PC-9 (cell line): Measurements from ENCODE around the gene KIF6. TPM values are rescaled to one million over a fixed set of nuclear protein-coding genes. Genes with fewer than 3 reads are reported as not detected.

Source experiments
- BruUV-seq: library from RNA; stranded (reverse); fragments of 400-500 nt; replicated peaks from 2 replicates; lab custom pipeline; 2021; lab: Mats Ljungman, UMichigan
- CTCF ChIA-PET: fragments of 300-600 bp; sonication (Branson Sonifier 250); formaldehyde crosslinking; loops from one replicate; lab custom pipeline; 2022; ENCODE audit warnings: antibody characterized with exemption; lab: Charles Lee
- POLR2A ChIA-PET: fragments of 300-600 bp; sonication (Branson Sonifier 250); formaldehyde crosslinking; loops from one replicate; lab custom pipeline; 2022; ENCODE audit warnings: antibody characterized with exemption; ENCODE audit not compliant: unreplicated experiment; lab: Charles Lee
- DNase-seq, 2 experiments: peaks; one replicate each; pipeline versions ENCODE4 v3.0.0 to v3.0.0-alpha.2; 2015 to 2022; ENCODE audit warnings: mixed read lengths in 1 of 2
- H2AFZ ChIP-seq: fragments of 200-600 bp; sonication (generic); 2 replicates; pipeline ENCODE4 v1.8.1; 2017; ENCODE audit warnings: antibody characterized with exemption
- H3F3A ChIP-seq: fragments of 200-600 bp; sonication (generic); 2 replicates; pipeline ENCODE4 v1.8.1; 2017; ENCODE audit warnings: antibody characterized with exemption, mild to moderate bottlenecking, low read depth; ENCODE audit not compliant: insufficient read depth
- H3K27ac ChIP-seq: fragments of 200-600 bp; sonication (generic); 2 replicates; pipeline ENCODE4 v1.6.1; 2016; ENCODE audit warnings: mixed run types
- H3K27me3 ChIP-seq: fragments of 200-600 bp; sonication (generic); 2 replicates; pipeline ENCODE4 v1.6.1; 2016; ENCODE audit warnings: low read depth, mixed run types; ENCODE audit not compliant: insufficient read depth
- H3K36me3 ChIP-seq: fragments of 200-600 bp; sonication (generic); 2 replicates; pipeline ENCODE4 v1.6.1; 2016; ENCODE audit warnings: low read depth, mixed run types
- H3K4me1 ChIP-seq: fragments of 200-600 bp; sonication (generic); replicated peaks from 2 replicates; pipeline ENCODE4 v1.6.1; 2016; ENCODE audit warnings: mixed run types; ENCODE audit not compliant: insufficient read depth
- H3K4me2 ChIP-seq: fragments of 200-600 bp; sonication (generic); 2 replicates; pipeline ENCODE4 v1.6.1; 2017; ENCODE audit warnings: mixed run types
- H3K4me3 ChIP-seq: fragments of 200-600 bp; sonication (generic); 2 replicates; pipeline ENCODE4 v1.6.1; 2016; ENCODE audit warnings: mixed run types
- H3K79me2 ChIP-seq: fragments of 200-600 bp; sonication (generic); 2 replicates; pipeline ENCODE4 v1.6.1; 2017; ENCODE audit warnings: low read depth, mixed run types
- H3K9me2 ChIP-seq: fragments of 200-600 bp; sonication (generic); 2 replicates; pipeline ENCODE4 v1.8.1; 2017; ENCODE audit warnings: mild to moderate bottlenecking; ENCODE audit not compliant: insufficient read depth
- H3K9me3 ChIP-seq: fragments of 200-600 bp; sonication (generic); 2 replicates; pipeline ENCODE4 v1.8.1; 2016; ENCODE audit warnings: low read depth; ENCODE audit not compliant: insufficient read depth
- H4K20me1 ChIP-seq: fragments of 200-600 bp; sonication (generic); 2 replicates; pipeline ENCODE4 v1.8.1; 2017; ENCODE audit not compliant: insufficient read depth
- EZH2 ChIP-seq: fragments of 200-600 bp; sonication (generic); IDR thresholded peaks from 2 replicates; pipeline ENCODE4 v1.8.0; 2017; ENCODE audit warnings: antibody characterized with exemption, low read depth
- intact Hi-C: fragments of 100-400 bp; cut with micrococcal nuclease; formaldehyde crosslinking; loops from one replicate; pipeline ENCODE4 v1.10.0; 2022; ENCODE audit not compliant: unreplicated experiment
- total RNA-seq: library from RNA; stranded (reverse); gene quantifications from 2 replicates; pipeline ENCODE4 v1.2.3, GENCODE V29; 2021
- TF ChIP-seq, protein P1 (sequence below): fragments of 200-600 bp; sonication (generic); conservative IDR thresholded peaks from 2 replicates; pipeline ENCODE4 v1.6.1; 2017; ENCODE audit warnings: mixed run types, antibody characterized with exemption, mild to moderate bottlenecking, moderate library complexity

The KIF6 gene
- total RNA-seq, 1 experiment from 2014 or later = not detected

DNA sequence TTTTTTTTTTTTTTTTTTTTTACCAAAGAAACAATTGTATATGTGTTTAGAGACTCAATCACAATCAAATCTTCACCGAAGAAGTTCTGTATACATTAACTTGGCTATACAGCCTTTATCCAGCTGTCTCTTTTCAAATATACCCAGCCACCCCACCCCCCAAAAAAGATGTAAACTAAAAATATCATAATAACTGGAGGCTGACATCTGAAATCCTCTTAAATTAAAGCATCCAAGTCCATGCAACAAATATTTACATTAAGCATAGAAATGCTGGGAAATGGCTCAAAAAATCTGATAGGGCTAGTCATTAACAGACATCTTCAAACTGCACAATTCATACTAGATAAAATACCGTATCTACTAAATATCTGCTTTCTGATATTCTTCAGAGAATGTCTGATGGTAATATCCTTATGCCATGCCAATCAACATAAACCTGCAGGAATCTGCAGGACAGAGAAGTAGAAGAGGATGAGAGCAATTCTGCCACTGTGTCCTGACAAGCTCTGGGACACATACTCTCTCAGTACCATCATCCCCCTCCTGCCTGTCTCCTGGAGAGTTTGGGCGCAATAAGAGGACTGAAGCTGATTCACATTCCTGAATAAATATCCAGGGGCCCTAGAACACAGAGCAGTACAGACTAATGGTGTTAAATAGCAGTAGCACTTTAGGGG, 152.4 kb downstream of the KIF6 start:
- Histone ChIP-seq H3F3A (no peaks in the 10 kb centered on the region), H3K4me2 (no peak overlapping the region), H3K9me3 (no peaks in the 10 kb centered on the region), H4K20me1 (no peaks in the 10 kb centered on the region), H3K4me1 (no peaks in the 10 kb centered on the region), H3K36me3 (no peaks in the 10 kb centered on the region), H3K9me2 (no peaks in the 10 kb centered on the region), H2AFZ (no peak overlapping the region), H3K27ac (no peak overlapping the region), H3K27me3 (peaks cover 33% of the 10 kb centered on the region), H3K79me2 (no peaks in the 10 kb centered on the region), H3K4me3 (no peak overlapping the region)
- BruUV-seq = no TSS peak
- DNase-seq = no peak
- intact Hi-C loops = no loop called here
- ChIA-PET CTCF (no interaction called here), POLR2A (no interaction called here)
- TF ChIP-seq, protein P1, sequence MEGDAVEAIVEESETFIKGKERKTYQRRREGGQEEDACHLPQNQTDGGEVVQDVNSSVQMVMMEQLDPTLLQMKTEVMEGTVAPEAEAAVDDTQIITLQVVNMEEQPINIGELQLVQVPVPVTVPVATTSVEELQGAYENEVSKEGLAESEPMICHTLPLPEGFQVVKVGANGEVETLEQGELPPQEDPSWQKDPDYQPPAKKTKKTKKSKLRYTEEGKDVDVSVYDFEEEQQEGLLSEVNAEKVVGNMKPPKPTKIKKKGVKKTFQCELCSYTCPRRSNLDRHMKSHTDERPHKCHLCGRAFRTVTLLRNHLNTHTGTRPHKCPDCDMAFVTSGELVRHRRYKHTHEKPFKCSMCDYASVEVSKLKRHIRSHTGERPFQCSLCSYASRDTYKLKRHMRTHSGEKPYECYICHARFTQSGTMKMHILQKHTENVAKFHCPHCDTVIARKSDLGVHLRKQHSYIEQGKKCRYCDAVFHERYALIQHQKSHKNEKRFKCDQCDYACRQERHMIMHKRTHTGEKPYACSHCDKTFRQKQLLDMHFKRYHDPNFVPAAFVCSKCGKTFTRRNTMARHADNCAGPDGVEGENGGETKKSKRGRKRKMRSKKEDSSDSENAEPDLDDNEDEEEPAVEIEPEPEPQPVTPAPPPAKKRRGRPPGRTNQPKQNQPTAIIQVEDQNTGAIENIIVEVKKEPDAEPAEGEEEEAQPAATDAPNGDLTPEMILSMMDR = no peak
- no peak for TF ChIP-seq EZH2

DNA sequence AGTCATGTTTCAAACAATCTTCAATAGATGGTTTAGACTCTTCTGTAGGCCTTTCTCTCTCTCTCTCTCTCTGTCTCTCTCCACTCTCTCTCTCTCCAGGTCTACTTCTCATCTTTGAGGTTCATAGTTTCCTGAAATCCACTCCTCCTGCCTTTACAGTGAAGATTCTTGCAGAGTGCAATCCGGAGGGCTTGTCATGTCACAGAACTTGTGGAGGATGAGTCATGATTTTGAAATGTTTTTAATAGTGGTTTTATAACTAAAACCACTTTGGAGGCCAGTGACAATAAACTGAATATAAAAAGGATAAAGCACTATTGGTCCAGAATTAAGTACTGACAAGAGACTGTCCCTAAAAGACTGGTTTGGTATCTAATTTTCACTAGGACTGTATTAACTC, 156.3 kb downstream of the KIF6 start:
- Histone ChIP-seq H3K9me3 (no peaks in the 10 kb centered on the region), H2AFZ (no peak overlapping the region), H3K27ac (no peak overlapping the region), H3K4me2 (no peak overlapping the region), H3K9me2 (no peaks in the 10 kb centered on the region), H4K20me1 (no peaks in the 10 kb centered on the region), H3K36me3 (no peaks in the 10 kb centered on the region), H3K4me3 (no peak overlapping the region), H3K79me2 (no peaks in the 10 kb centered on the region), H3K27me3 (no peaks in the 10 kb centered on the region), H3K4me1 (no peaks in the 10 kb centered on the region), H3F3A (no peaks in the 10 kb centered on the region)
- BruUV-seq = no TSS peak
- DNase-seq = no peak
- TF ChIP-seq EZH2 = no peak
- TF ChIP-seq, protein P1 = no peak
- intact Hi-C loops = no loop called here
- POLR2A ChIA-PET = no interaction called here
- CTCF ChIA-PET = no interaction called here

DNA sequence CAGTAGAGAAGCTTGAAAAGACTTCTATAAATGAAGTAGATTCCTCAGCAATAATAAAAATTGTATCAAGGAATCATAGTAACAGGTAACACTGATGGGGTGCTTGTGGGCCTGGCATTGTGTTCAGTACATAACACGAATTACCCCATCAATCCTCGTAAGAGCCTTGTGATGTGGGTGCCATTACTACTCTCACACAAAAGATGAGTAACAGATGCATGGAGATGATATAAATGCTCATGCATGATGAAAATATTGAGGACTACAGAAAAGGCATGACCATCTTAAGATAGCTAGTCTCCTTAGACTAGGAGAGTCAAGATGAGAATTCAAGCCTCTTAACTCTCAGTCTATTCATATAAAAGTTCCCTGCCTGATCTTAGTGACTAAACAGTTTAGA, 158.1 kb downstream of the KIF6 start:
- no peak for TF ChIP-seq EZH2
- TF ChIP-seq, protein P1 = no peak
- Histone ChIP-seq H2AFZ (no peak overlapping the region), H3K27me3 (no peaks in the 10 kb centered on the region; the same call in 1 of the 2 replicates), H3F3A (no peaks in the 10 kb centered on the region), H3K9me2 (no peaks in the 10 kb centered on the region), H3K4me3 (no peak overlapping the region), H3K9me3 (no peaks in the 10 kb centered on the region), H4K20me1 (no peaks in the 10 kb centered on the region), H3K27ac (no peak overlapping the region), H3K4me2 (no peak overlapping the region), H3K36me3 (no peaks in the 10 kb centered on the region), H3K79me2 (no peaks in the 10 kb centered on the region), H3K4me1 (no peaks in the 10 kb centered on the region)
- CTCF ChIA-PET = no interaction called here
- DNase-seq = no peak
- POLR2A ChIA-PET = no interaction called here
- BruUV-seq = no TSS peak
- intact Hi-C loops = no loop called here
